ENCODE data around the gene SOX30.

DNA sequence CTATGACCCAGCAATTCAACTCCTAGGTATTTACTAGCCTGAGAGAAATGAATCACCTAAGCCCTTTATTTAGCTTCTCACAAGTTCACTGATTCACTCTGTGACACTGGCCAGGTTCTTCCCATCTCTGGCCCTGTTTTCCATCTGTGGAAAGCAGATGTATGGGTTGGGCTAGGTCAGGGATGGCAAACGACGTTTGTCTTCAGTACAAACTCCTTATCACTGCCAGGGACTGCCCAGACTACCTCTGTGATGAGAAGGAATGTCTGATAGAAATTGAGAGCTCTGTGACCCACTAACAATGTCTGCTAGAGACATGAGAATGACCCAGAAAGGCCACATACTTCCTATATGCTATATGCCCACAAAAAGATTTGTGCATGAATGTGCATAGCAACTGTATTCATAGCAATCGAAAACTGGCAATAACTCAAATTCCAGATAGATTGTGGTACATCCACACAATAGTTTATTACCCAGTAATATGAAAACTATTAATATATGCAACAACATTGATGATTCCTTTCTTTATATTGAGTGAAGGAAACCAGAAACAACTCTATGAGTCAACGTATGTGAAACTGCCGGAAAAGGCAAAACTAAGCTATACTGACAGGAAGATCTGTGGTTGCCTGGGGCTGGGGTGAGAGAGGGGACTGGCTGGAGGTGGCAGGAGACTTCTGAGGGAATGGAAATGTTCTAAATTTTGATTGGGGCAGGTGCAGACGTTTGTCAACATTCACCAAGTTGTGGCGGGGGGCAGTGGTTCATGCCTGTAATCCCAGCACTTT is 44.7 kb downstream of the SOX30 start:
- TF ChIP-seq, protein P1, sequence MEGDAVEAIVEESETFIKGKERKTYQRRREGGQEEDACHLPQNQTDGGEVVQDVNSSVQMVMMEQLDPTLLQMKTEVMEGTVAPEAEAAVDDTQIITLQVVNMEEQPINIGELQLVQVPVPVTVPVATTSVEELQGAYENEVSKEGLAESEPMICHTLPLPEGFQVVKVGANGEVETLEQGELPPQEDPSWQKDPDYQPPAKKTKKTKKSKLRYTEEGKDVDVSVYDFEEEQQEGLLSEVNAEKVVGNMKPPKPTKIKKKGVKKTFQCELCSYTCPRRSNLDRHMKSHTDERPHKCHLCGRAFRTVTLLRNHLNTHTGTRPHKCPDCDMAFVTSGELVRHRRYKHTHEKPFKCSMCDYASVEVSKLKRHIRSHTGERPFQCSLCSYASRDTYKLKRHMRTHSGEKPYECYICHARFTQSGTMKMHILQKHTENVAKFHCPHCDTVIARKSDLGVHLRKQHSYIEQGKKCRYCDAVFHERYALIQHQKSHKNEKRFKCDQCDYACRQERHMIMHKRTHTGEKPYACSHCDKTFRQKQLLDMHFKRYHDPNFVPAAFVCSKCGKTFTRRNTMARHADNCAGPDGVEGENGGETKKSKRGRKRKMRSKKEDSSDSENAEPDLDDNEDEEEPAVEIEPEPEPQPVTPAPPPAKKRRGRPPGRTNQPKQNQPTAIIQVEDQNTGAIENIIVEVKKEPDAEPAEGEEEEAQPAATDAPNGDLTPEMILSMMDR (IDR thresholded peaks at IDR 0.05; ENCODE audit: low read depth, low read length): no peak
- no peak for TF ChIP-seq EZH2phosphoT487 (IDR thresholded peaks at IDR 0.05; ENCODE audit: low read depth)

All from OCI-LY3 (cell line).